HPDE6-E6E7 (cell line): ENCODE data around the gene LARGE1.

Experiments used
- DNase-seq: peaks from one replicate; pipeline ENCODE4 v3.0.0; 2011; ENCODE audit warnings: missing footprints; ENCODE audit errors: extremely low spot score

The LARGE1 gene

GRCh38 chr22:33776491-33776890, 143.8 kb downstream of the LARGE1 start:
- no peak for DNase-seq

- no peak for DNase-seq
Measured at GRCh38 chr22:33774781-33775180, 145.5 kb downstream of the LARGE1 start.

- no peak for DNase-seq
Measured at GRCh38 chr22:33772745-33773144, 147.5 kb downstream of the LARGE1 start.

- DNase-seq = no peak
Measured at GRCh38 chr22:33771136-33771535, 149.1 kb downstream of the LARGE1 start.

DNA sequence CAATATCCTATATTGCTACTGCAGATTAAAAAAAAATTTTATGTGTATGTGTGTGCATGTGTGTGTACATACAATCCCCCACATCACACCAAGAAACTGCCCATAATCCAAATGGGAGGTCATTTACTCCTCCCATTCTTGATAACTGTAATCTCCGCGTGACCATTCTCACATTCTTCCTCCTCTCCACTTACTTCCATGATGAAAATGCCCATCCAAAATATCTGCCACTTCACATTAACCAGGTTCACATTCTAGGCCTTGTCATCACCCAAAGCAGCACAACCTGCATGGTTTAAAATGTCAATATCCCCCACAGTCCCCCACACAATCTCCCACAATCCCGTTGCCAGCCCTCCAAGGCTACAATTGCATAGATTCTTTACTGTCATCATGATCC, 149.6 kb downstream of the LARGE1 start:
- no peak for DNase-seq

GRCh38 chr22:33766091-33766490, 154.2 kb downstream of the LARGE1 start:
- no peak for DNase-seq

DNA sequence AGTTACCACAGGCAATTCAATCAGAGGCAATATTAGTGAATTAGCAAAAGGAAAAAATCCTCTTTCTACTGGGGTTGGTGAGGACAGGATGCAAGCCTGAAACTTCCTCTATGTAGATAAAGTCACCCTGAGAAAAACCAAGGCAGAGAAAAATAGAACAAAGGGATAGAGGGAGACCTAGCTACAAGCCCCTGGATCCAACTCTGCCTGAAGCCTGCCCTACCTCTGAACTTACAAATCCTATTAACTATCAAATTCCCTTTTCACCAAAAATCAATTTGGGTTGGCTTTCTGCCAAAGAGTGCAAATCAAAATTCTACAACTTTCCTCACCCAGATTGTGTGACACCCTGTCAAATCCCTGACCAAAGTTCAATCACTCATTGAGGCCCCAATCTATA, 161.3 kb downstream of the LARGE1 start:
- DNase-seq = no peak

DNA sequence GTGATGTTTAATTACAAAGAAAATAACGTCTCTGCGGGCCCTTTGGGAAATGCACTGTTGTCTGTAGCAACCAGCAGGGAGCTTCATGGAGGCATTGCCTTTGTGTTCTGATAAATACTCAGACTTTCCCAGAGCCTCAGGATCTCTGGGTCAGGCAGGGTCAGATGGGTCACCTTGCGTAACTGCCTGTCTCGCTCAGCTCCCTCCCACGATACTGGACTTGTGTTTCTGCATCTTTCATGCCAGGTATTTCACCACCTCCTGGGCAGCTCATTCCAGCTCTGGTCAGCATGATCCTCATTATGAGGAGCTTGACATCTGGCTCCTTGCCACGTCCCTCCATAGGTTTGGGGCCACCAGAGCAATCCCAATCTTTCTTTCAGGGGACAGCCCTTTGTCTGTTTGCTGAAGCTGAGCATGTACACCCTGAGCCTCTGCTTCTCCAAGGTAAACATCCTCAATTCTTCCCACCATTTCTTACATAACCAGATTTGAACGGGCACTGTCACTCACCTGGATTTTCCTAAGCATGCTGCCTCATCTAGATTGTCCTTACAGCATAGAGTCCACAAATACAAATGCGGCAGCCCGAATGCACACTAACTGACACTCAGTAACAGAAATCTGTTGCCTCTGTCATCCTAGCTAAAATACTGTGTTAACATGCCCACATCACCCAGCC, 162.3 kb downstream of the LARGE1 start:
- no peak for DNase-seq

DNA sequence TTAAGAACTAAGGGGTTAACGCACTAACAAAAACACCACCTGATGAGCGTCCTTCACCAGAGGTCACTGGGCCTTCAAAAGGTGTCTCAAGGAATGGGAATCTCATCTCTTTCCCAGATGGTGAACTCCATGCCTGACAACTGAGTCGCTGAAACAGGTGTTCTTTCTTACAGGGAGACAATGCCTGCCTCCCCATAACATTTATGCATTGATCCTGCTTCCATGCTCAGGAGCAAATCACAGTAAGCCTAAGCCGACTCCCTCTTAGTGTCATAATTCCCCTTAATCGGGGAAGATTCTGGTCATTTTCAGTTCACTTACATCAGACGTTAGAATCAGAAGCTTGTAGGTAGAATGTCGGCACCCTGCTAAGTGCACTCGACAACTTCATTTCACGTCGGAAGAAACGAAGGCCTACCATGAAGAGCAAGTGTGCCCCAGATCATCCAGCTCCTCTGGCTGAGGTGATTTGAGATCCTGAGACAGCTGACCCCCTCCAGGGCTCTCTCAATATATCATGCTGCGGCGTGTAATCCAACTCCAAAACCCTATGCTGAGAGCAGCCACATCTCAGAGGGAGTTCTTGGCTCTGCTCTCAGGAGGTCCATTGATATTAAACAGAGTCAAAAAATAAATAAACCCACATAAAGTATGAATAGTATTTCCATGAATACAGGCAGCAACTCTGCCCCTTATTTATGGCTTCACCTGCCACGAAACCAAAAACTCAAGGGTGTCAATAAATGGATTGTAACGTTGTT, 163.1 kb downstream of the LARGE1 start:
- no peak for DNase-seq

GRCh38 chr22:33756508-33756949, 163.7 kb downstream of the LARGE1 start:
- no peak for DNase-seq

- no peak for DNase-seq
Measured at GRCh38 chr22:33748714-33749113, 171.6 kb downstream of the LARGE1 start.

DNA sequence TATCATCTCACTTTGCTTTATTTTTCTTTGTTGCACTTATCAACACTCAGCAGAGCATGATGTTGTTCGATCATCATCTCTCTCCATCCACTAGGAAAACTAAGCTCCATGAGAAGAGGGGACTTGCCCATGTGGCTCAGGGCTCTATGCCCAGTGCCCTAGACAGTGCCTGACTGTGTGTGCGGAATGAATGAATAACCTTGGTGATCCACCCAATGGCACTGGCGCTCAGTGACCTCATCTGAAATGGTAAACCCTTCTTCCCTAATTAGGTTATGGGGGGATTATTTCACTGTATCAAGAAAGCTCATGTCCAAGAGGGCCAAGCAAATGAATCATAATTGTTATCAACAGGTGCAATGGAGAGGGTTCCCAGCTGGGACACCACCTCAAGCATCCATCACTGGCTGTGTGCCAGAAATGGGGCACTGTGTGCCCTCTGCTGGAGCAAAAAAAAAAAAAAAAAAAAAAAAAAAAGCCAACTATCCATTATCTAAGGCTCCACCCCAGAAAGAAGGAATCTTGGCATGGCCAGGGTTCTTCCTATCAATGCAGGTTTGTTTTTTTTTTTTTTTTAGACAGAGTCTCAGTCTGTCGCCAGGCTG, 172.6 kb downstream of the LARGE1 start:
- DNase-seq = no peak

GRCh38 chr22:33747029-33747428, 173.2 kb downstream of the LARGE1 start:
- no peak for DNase-seq

- no peak for DNase-seq
Measured at GRCh38 chr22:33746501-33746928, 173.8 kb downstream of the LARGE1 start.

DNA sequence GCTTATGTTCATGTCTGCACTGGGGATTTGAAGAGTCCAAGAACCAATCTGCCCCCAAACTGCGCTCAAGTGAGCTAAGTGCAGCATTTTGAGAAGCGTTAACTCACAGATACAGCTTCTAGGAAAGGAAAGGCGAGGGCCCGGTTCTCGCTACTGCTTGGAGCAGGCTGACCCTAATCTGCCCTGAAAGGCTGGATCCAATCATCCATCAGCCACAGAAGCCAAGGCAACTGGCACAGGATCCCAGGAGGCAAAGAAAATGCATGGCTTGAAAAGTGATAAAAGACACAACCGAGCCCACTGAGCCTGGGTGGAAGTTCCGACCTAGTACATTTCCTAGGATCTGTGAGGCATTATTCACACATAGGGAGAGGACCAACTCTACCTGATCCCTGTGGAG, 174.8 kb downstream of the LARGE1 start:
- no peak for DNase-seq

GRCh38 chr22:33743756-33744155, 176.5 kb downstream of the LARGE1 start:
- DNase-seq = no peak

DNA sequence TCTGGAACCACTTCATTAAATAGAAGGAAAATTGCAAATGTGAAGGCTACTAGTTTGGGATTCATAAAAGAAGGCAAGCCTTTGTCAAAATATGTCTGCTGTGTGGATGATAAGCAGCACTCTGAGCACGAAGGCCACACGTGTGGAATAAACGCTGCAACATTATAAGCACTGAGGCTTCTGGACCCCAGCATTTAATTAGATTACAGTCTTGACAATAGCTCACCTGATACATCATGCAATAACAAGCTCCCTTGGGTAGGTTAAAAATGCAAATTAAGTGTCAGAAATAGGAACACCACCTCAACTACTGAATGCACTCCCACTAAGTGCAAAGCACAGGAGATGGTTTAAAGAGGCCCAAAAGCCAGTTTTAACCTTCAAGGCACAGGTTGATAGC, 179.3 kb downstream of the LARGE1 start:
- no peak for DNase-seq

- no peak for DNase-seq
Measured at GRCh38 chr22:33739516-33739915, 180.8 kb downstream of the LARGE1 start.

DNA sequence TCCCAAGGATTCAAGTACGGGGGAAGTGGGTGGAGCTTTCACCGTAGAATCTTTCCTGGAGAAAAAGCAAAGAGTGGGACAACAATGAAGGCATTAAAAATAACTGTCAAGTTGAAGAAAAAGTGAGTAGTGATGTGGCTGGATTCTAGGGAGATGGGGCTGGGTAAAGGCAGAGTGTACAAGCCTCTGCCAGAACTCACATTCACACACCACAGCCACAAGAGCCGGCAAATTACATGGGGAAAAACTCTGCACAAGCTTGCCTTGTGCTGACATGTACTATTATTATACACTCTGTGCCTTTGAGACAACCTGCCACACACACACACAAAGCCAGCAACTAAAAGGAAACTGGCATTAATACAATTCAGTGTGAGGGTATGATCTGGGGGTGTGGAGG, 182.6 kb downstream of the LARGE1 start:
- no peak for DNase-seq

DNA sequence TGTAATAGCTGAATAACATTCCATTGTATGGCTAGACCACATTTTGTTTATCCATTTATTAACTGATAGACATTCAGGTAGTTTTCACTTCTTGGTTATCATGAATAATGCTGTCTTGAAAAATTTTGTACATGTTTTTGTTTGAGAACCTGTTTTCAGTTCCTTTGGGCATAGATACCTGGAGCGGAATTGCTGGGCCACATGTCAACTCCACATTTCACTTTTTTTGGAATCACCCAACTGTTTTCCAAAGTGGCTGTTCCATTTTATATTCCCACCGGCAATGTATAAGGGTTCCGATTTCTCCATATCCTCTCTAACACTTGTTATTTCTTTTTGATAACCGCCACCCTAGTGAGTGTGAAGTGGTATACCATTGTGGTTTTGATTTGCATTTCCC, 184.3 kb downstream of the LARGE1 start:
- DNase-seq = no peak

- DNase-seq = no peak
Measured at GRCh38 chr22:33728847-33729246, 191.4 kb downstream of the LARGE1 start.

DNA sequence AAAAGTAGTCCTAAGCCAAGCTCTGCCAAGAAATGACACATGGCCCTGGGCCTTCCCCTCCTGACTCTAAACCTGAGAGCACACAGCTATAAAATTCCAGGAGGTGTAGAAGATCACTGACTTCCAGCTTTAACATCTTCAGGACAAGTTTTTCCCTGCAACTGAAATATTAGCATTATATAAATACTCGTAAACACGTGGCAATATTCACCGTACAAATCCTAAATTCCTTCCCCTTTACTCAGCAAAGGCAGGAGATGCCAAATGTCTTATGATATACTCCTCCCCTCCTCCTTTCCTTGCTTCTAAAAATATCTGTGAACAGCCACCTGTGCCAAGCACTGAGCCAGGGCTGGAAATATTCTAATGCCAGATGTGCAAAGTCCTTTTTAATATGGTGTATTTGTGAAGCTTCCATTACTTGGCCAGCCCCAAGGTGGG, 194.0 kb downstream of the LARGE1 start:
- no peak for DNase-seq

DNA sequence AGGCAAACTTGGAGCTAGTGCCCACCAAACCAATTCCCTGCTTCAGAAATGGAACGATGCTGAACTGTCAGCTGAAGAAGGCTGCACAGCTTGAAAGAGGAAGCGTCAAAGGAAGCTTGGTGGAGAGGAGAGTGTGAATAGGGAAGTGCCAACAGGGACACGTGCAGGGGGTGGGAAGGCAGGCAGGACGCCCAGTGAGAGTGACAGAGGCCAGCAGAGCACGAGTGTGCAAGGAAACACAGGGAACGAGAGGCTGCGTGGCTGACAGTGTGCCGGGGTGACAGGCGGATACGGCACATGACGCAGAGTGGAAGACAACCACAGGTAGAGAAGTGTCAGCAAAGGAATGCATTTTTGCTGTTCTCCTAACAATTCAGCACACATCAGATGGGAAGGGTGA, 196.4 kb downstream of the LARGE1 start:
- DNase-seq = no peak
